IMR-90 (cell line): ENCODE data around the gene SH3BGRL. TPM values are rescaled to one million over a fixed set of nuclear protein-coding genes. Genes with fewer than 3 reads are reported as not detected.

Experiments
- ATAC-seq: fragments of 200-7000 bp; cut with Tn5 transposase; 2 replicates; pipeline ENCODE4 v1.9.1; 2020; ENCODE audit warnings: low read depth, mild to moderate bottlenecking, moderate library complexity
- BruUV-seq: library from RNA; stranded (reverse); fragments of 400-500 nt; replicated peaks from 2 replicates; lab custom pipeline; 2021; lab: Mats Ljungman, UMichigan
- CTCF ChIA-PET: fragments of 300-600 bp; formaldehyde crosslinking; extraction: SDS; loops from one replicate; lab custom pipeline; 2021; ENCODE audit warnings: antibody characterized with exemption; lab: Yijun Ruan, JAX
- POLR2A ChIA-PET: fragments of 300-600 bp; sonication (Branson Sonifier 250); formaldehyde crosslinking; loops from one replicate; lab custom pipeline; 2022; ENCODE audit warnings: antibody characterized with exemption; ENCODE audit not compliant: unreplicated experiment; lab: Charles Lee
- DNase-seq: peaks from one replicate; pipeline ENCODE4 v3.0.0; 2013
- H2AFZ ChIP-seq: replicated peaks from 2 replicates; pipeline ENCODE3; 2013; ENCODE audit warnings: low read length, mild to moderate bottlenecking; ENCODE audit not compliant: poor library complexity
- H2AK5ac ChIP-seq: 2 replicates; pipeline ENCODE4 v1.6.1; 2013; ENCODE audit warnings: low read depth, low read length, inconsistent platforms
- H2AK9ac ChIP-seq: replicated peaks from 2 replicates; pipeline ENCODE3; 2013; ENCODE audit warnings: mild to moderate bottlenecking, low read depth, low read length, moderate library complexity; ENCODE audit not compliant: poor library complexity
- H2BK120ac ChIP-seq: 2 replicates; pipeline ENCODE4 v1.6.1; 2013; ENCODE audit warnings: low read depth, low read length, inconsistent platforms
- H2BK15ac ChIP-seq: 3 replicates; pipeline ENCODE4 v1.6.1; 2013; ENCODE audit warnings: low read depth, low read length, inconsistent platforms
- H2BK20ac ChIP-seq: 2 replicates; pipeline ENCODE4 v1.6.1; 2013; ENCODE audit warnings: low read depth, mild to moderate bottlenecking, inconsistent platforms, low read length, moderate library complexity
- H2BK5ac ChIP-seq: 2 replicates; pipeline ENCODE4 v1.6.1; 2013; ENCODE audit warnings: mild to moderate bottlenecking, low read depth, low read length, inconsistent platforms; ENCODE audit not compliant: poor library complexity, severe bottlenecking
- H3K14ac ChIP-seq: replicated peaks from 2 replicates; pipeline ENCODE4 v1.6.1; 2013; ENCODE audit warnings: low read depth, low read length, inconsistent platforms
- H3K18ac ChIP-seq: 2 replicates; pipeline ENCODE4 v1.6.1; 2013; ENCODE audit warnings: low read depth, low read length, control low read depth
- H3K23ac ChIP-seq: 2 replicates; pipeline ENCODE4 v1.6.1; 2013; ENCODE audit warnings: low read depth, low read length, inconsistent platforms
- H3K27ac ChIP-seq: 2 replicates; pipeline ENCODE4 v1.5.1; 2013; ENCODE audit warnings: mild to moderate bottlenecking, control low read depth, low read length; ENCODE audit not compliant: insufficient read depth
- H3K27me3 ChIP-seq: 2 replicates; pipeline ENCODE4 v1.6.1; 2013; ENCODE audit warnings: low read length; ENCODE audit not compliant: control insufficient read depth, insufficient read depth
- H3K36me3 ChIP-seq: 2 replicates; pipeline ENCODE4 v1.6.1; 2013; ENCODE audit warnings: low read length, mixed read lengths; ENCODE audit not compliant: control insufficient read depth, insufficient read depth
- H3K4ac ChIP-seq: 2 replicates; pipeline ENCODE4 v1.6.1; 2013; ENCODE audit warnings: low read depth, low read length, inconsistent platforms
- H3K4me1 ChIP-seq: 2 replicates; pipeline ENCODE4 v1.6.1; 2013; ENCODE audit warnings: low read length, mixed read lengths; ENCODE audit not compliant: control insufficient read depth, insufficient read depth
- H3K4me2 ChIP-seq: 2 replicates; pipeline ENCODE4 v1.6.1; 2013; ENCODE audit warnings: low read depth, mild to moderate bottlenecking, control low read depth, low read length, moderate library complexity
- H3K4me3 ChIP-seq: 2 replicates; pipeline ENCODE4 v1.5.1; 2013; ENCODE audit warnings: low read depth, mild to moderate bottlenecking, control low read depth, low read length, moderate library complexity; ENCODE audit not compliant: insufficient read depth
- H3K56ac ChIP-seq: 2 replicates; pipeline ENCODE4 v1.6.1; 2013; ENCODE audit warnings: low read length, inconsistent platforms; ENCODE audit not compliant: insufficient read depth; ENCODE audit errors: extremely low read depth
- H3K79me1 ChIP-seq, 2 experiments: 2 replicates each; pipeline ENCODE4 v1.6.1; 2013; ENCODE audit warnings: low read length in 2 of 2, inconsistent platforms in 1 of 2, low read depth in 1 of 2
- H3K9ac ChIP-seq: 2 replicates; pipeline ENCODE4 v1.6.1; 2013; ENCODE audit warnings: low read depth, low read length, control low read depth
- H3K9me1 ChIP-seq: 2 replicates; pipeline ENCODE4 v1.6.1; 2013; ENCODE audit warnings: low read length, inconsistent platforms; ENCODE audit not compliant: insufficient read depth
- H3K9me3 ChIP-seq: 2 replicates; pipeline ENCODE4 v1.6.1; 2013; ENCODE audit warnings: low read length; ENCODE audit not compliant: control insufficient read depth, insufficient read depth
- H4K20me1 ChIP-seq: 2 replicates; pipeline ENCODE4 v1.6.1; 2013; ENCODE audit warnings: low read length, inconsistent platforms; ENCODE audit not compliant: insufficient read depth
- H4K5ac ChIP-seq: 2 replicates; pipeline ENCODE4 v1.6.1; 2013; ENCODE audit warnings: mild to moderate bottlenecking, low read depth, low read length, control low read depth
- H4K8ac ChIP-seq, 2 experiments: 2 replicates each; pipeline ENCODE4 v1.6.1; 2013; ENCODE audit warnings: low read depth in 2 of 2, low read length in 2 of 2, control low read depth in 1 of 2, inconsistent platforms in 1 of 2
- H4K91ac ChIP-seq: 2 replicates; pipeline ENCODE4 v1.6.1; 2013; ENCODE audit warnings: low read depth, low read length, inconsistent platforms; ENCODE audit not compliant: insufficient read depth
- MAFK ChIP-seq: IDR thresholded peaks from 2 replicates; pipeline ENCODE4 v1.6.1; 2012; ENCODE audit warnings: low read depth, low read length, improper control_type of control experiment
- MXI1 ChIP-seq: IDR thresholded peaks from 2 replicates; pipeline ENCODE4 v1.6.1; 2012; ENCODE audit warnings: low read depth, mild to moderate bottlenecking, low read length, moderate library complexity, borderline replicate concordance
- WGBS, 2 experiments: methylation state at CpG; one replicate each; pipeline versions ENCODE4 v1.1.5 to v1.1.7; 2013; ENCODE audit warnings: missing lambda C conversion rate in 2 of 2; ENCODE audit not compliant: insufficient read length in 1 of 2; ENCODE audit errors: extremely low coverage in 2 of 2; 5-methylcytosine and 5-hydroxymethylcytosine counted together
- dilution Hi-C: fragments of 300-500 bp; cut with HindIII; formaldehyde crosslinking; loops from one replicate; pipeline ENCODE4 v1.14.3; 2018; ENCODE audit warnings: low sequenced_read_pairs; ENCODE audit not compliant: unreplicated experiment
- in situ Hi-C: fragments of 300-500 bp; cut with MboI; formaldehyde crosslinking; loops from 3 replicates; pipeline ENCODE4 v1.14.3; 2019; ENCODE audit warnings: low sequenced_read_pairs, inconsistent platforms, mixed read lengths
- intact Hi-C: fragments of 100-400 bp; cut with micrococcal nuclease; formaldehyde crosslinking; loops from 2 replicates; pipeline ENCODE4 v1.10.0; 2022
- polyA plus RNA-seq, 3 experiments: library from polyadenylated mRNA; depleted of rRNA; stranded (reverse); fragments of >200 nt; gene quantifications; 2 replicates each; pipeline ENCODE4 v1.2.3, GENCODE V29; 2012; ENCODE audit warnings: low replicate concordance in 1 of 3
- total RNA-seq: library from RNA; depleted of rRNA; stranded (reverse); fragments of >200 nt; gene quantifications from 2 replicates; pipeline ENCODE4 v1.2.3, GENCODE V29; 2012

Gene SH3BGRL
- total and polyA plus RNA-seq, 2 of the 4 experiments (the other 2 are of a cell fraction): 50.7 to 110 TPM

DNA sequence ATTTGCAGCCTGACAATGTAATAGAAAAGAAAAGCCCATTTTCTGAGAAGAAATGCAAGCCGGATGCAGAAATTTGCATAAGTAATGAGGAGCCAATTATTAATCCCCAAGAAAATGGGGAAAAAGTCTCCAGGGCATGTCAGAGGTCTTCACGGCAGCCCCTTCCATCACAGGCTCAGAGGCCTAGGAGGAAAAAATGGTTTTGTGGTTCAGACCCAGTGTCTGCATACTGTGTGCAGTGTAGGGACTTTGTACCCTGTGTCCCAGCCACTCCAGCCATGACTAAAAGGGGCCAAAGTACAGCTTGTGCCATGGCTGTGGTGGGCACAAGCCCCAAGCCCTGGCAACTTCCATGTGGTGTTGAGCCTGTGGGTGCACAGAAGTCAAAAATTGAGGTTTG, 92.2 kb downstream of the SH3BGRL start:
- intact Hi-C loops: no loop called here
- Histone ChIP-seq H3K14ac (no peak overlapping the region), H3K56ac (no peak overlapping the region), H3K4ac (no peak overlapping the region), H4K8ac (no peak overlapping the region), H3K79me1 (no peaks in the 10 kb centered on the region), H4K5ac (no peak overlapping the region), H3K9ac (no peak overlapping the region), H2AK5ac (no peak overlapping the region), H2AK9ac (no peak overlapping the region), H3K23ac (no peak overlapping the region), H3K4me1 (no peaks in the 10 kb centered on the region), H3K4me3 (no peak overlapping the region), H3K36me3 (no peaks in the 10 kb centered on the region; the same call in 1 of the 2 replicates), H3K27me3 (no peaks in the 10 kb centered on the region), H2BK120ac (no peak overlapping the region), H2BK20ac (no peak overlapping the region), H4K20me1 (no peaks in the 10 kb centered on the region), H4K91ac (no peak overlapping the region), H2BK5ac (no peak overlapping the region), H3K9me1 (no peaks in the 10 kb centered on the region), H3K4me2 (no peak overlapping the region), H3K27ac (no peak overlapping the region), H3K18ac (no peak overlapping the region), H3K9me3 (peaks cover 10% of the 10 kb centered on the region), H2AFZ (no peak overlapping the region), H2BK15ac (no peak overlapping the region)
- in situ Hi-C loops: no loop called here
- BruUV-seq: no TSS peak
- no CpG with 5 or more reads among the region's 2 CpGs for WGBS, 2 experiments
- no peak for TF ChIP-seq MXI1
- TF ChIP-seq MAFK: no peak
- ChIA-PET CTCF (no interaction called here), POLR2A (no interaction called here)
- dilution Hi-C loops: no loop called here
- DNase-seq (no peak), ATAC-seq (no peak)
